ENCODE results near the gene PDGFRA.
A peak's percentile ranks its signal among the peaks of the same experiment; 100 is the strongest.

The PDGFRA gene

DNA sequence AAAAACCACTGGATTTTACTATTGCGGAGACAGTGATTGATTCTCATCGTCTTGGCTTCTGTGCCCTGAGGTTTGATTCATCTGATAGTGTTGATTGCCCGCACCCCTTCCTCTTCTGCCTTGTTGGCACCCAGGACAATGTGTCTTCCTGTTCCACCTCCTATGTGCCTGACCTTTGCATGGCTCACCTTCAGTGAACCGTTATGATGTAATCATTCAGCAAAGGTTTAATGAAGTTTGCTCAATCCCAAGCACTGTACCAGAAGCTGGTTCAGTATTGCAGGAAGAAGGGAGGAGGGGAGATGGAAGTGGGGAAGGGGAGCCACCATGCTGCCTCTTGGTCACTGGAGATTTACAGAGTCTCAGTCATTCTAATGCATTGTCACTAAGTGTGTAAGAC is 36.3 kb downstream of the PDGFRA start:
- no peak for DNase-seq

DNA sequence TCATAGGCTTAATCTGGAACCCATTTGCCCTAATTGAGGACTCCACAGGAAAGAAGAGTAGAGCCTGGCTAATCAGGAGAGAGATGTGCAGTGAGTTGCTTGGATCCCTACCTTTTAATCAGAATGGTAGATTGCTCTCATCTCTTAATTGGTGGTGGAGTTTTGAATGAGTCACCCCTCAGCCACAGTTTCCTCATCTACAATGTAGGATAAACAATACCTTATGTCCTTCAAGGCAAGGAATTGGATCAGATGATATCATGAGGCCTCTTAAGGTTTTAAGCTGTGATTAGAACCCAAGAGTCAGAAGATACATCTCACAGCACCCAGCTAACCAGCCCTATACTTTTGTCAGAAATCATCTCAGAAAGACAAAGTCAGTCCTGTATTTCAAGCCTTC is 39.1 kb downstream of the PDGFRA start:
- no peak for DNase-seq

DNA sequence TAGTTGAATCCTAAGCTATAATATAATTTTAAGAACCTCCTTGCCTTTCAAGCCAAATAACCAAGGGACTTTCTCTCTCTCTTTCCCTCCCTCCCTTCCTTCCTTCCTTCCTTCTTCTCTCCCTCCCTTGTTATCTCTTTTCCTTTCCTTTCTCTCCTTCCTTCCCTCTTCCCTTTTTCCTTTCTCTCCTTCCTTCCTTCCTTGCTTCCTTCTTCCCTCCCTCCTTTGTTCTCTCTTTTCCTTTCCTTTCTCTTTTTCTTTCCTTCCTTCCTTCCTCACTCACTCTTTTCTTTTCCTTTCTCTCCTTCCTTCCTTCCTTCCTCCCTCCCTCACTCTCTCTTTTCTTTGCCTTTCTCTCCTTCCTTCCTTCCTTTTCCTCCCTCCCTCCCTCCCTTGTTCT is 42.4 kb downstream of the PDGFRA start:
- DNase-seq: no peak

DNA sequence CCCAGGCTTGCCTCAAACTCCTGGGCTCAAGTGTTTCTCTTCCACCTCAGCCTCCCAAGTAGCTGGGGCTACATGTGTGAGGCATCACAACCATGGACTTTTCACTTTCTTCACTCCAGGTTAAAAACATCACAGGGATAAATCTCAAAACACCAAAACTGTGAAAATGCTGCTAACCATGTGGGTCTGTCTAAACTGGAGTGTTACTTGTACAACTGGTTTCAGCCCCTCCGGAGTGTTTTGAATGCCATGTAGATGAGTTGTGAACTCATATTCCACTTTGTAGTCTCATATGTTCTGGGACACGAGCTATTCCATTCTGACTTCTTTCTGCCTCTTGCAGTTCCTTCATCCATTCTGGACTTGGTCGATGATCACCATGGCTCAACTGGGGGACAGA is 43.0 kb downstream of the PDGFRA start:
- no peak for DNase-seq

DNA sequence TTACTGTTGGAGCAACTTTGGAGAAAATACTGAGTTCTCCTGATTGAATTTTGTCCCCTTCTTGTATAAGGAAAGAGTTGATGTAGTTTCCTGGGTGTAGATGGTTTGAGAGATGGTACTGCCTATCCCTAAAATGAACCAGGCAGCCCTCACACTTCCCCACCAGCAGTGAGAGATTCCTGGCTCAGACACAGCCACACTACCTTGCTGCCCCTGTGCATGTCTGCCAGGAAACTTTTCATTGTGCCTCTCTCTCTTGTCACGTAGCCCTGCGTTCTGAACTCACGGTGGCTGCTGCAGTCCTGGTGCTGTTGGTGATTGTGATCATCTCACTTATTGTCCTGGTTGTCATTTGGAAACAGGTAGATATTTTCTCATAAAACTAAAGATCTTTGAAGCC is 45.2 kb downstream of the PDGFRA start:
- DNase-seq: no peak

DNA sequence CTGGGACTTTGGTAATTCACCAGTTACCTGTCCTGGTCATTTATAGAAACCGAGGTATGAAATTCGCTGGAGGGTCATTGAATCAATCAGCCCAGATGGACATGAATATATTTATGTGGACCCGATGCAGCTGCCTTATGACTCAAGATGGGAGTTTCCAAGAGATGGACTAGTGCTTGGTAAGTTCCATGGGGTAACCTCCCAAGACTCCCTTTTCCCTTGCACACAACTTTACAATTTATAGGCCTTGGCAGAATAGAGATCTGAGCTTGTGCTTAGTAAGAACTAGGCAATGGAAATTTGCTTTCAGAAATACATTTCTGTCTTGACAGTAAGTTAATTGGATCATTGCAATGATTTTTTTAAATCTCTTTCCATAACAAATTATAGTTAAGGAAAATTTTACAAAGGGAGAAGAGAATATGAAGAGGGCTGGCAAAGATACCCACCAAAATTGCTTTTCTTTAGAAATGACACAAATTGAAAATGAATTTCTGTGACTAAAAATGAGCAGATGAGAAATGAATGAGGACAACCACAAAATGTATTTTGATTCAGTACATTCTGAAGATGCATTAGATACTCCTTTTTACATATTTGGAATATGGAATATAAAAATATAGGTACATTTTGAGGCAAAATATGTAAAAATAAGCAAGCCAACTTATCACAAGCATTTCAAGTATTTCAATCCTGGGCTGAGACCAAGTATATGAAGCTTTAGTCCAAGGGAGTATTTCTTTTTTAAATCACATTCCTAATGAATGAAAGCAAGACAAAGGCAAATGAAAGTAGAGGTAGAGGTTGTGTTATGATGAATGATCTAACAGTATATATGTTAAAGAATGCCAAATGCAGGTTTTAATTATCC is 45.9 kb downstream of the PDGFRA start:
- no peak for DNase-seq

DNA sequence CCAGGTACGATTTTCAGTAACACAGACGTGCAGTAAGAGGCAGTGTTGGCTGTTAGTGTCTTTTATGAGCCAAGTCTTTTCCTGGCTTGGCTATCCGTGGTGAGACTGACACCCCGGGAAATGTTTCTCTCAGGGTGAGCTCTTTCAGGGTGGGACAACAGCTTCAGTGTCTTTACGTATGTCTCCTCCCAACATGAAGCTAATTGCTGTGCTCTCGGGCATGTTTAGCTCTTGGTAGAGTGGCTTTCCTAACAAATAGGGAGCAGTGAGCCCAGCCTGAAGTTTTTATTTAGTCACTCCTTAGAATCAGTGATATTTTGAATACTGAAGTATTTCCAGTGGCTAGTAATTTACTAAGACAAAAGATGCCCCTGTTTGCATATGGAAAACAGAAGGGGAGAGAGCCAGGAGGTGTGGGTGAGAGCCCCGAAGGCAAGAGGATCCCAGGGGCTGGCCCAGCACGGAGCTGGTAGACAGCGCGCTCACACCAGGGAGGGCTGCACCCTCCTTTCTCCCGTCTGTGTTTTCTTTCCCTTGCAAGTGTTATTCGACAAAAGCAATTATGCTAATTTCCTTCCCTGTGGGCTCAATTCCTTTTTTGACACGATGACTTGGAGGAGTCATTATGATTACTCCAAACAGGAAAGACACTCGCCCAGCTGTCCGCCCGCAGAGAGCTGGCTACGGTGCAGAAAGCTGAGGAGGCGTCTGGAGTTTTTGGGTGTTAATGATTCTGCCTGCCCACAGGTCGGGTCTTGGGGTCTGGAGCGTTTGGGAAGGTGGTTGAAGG is 47.7 kb downstream of the PDGFRA start:
- no peak for DNase-seq

DNA sequence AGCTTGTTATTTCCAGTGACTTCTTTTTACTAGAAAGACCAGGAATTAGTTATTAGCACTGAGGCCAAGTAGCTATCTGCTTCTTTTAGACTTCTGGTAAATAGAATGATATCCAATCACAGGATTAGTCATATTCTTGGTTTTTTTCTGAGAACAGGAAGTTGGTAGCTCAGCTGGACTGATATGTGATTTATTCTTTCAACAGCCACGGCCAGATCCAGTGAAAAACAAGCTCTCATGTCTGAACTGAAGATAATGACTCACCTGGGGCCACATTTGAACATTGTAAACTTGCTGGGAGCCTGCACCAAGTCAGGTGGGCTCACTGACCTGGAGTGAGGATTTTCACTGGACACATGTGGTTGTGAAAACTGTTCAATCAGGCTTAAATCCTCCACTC is 48.6 kb downstream of the PDGFRA start:
- no peak for DNase-seq

DNA sequence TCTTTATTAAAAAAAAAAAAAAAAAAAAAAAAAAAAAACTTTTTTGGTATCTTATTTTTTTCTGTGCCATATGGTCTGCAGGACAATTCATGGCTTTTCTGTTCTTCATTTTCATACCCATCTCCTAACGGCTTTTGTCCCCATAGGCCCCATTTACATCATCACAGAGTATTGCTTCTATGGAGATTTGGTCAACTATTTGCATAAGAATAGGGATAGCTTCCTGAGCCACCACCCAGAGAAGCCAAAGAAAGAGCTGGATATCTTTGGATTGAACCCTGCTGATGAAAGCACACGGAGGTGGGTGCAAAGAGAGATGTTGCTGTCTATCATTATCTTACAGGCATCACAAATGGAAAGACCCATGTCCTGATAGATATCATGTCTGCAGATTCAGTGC is 49.1 kb downstream of the PDGFRA start:
- DNase-seq: no peak

DNA sequence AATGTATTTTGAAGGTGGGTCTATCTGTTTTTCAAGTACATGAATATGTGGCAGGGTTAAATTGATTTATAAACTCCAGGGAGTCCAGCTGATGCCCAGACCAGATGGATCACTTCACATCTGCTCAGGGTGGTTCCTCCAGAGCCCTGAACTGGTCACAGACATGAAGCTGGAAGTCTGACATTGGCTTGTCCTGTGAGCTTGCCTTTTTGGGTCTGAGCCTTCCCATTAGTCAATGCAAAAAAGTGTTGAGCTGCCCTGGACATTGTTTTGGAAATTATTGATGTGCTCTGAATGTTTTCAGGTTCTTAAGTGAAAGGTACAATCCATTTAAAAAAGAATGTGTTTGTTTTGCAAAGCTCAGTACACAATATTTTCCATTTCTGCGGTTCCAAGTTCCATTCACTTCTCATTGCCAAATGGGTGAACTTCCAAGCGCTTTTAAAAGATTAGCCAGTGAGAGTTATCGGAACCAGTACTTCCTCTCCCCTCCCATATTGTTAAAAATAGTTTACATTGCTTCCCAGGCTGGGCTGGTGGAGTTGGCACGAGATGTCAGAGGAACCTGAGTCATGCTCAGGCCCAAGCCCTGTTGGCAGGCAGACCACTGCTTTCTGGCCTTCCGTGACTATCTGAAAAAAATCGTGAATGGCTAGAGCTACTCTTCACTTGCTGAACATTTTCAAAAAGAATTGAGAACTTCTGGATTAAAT is 52.1 kb downstream of the PDGFRA start:
- no peak for DNase-seq

DNA sequence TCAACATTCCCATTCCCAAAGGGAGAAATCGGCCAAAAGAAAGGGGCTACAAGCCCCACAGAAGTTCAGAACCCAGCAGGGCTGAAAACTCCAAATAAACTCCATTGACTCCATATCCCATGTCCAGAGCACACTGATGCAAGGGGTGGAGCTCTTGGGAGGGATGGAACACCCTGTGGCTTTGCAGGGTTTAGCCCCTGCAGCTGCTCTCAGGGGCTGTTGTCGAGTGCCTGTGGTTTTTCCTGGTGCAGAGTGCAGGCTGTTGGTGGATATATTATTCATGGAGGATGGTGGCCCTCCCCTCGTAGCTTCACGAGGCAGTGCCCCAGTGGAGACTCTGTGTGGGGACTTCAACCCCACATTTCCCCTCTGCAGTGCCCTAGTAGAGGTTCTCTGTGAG is 53.7 kb downstream of the PDGFRA start:
- DNase-seq: no peak

DNA sequence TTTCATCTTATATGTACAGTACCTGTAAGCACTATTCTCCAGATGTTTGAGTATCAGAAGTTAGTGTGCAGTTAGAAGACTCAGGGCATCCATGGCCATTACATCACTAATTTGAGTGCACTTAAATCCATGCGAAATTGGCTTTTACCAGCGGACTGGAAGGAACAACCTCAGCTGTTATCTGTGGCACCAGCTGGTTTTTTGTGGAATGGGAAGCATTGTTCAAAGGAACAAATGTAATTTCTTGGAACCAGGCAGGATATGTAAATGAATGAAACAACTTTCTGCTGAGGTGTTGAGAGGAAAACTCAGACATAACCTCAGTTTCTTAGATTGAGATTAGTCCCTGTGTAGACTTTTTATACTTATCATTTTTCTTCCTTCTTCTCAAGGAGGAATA is 60.2 kb downstream of the PDGFRA start:
- no peak for DNase-seq

DNA sequence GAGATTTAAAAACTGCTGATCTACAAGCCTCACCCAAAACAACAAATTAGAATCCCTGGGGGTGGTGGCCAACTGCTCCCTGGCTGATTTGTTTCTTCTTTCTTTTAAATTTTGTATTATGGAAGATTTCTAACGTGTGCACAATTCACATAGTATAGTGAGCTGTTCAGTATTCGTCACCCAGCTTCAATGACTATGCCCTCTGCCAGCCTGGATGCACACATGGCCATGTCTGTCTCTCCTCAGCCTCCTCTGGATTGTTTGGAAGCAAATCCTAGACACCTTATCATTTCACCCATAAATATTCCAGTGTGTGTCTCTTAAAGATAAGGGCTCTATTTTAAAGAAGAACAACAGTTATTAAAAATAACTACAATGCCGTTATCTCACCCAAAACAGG is 61.9 kb downstream of the PDGFRA start:
- no peak for DNase-seq

DNA sequence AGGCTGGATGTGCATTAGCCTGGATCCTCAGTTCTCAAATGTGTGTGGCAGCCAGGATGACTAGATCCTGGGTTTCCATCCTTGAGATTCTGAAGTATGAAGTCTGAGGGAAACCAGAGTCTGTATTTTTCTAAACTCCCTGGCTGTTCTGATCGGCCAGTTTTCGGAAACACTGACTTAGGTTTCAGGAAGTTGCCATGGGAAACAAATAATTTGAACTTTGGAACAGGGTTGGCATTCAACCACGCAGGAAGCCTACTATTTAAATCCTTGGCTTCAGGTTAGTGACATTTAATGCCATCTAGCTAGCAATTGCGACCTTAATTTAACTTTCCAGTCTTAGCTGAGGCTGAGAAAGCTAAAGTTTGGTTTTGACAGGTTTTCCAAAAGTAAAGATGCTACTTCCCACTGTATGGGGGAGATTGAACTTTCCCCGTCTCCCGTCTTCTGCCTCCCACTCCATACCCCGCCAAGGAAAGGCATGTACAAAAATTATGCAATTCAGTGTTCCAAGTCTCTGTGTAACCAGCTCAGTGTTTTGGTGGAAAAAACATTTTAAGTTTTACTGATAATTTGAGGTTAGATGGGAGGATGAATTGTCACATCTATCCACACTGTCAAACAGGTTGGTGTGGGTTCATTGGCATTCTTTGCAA is 67.6 kb downstream of the PDGFRA start:
- DNase-seq: no peak

DNA sequence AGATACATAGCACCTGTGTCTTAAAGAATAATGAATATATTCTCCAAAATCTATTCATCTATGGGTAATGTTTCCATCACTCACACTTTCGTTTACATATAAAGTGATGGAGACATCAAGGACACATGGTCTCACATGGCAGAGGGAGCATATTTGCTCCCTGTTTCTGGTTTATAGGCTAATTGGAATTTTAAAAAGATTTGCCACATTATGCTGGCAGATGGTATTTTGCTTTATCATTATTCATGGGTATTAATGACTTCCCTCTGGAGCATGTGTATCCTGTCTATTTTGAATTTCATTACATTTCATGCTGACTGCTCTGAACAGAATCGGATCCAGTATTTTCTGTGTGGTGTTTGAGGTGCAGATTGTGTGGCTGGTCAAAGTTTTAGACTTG is 79.0 kb downstream of the PDGFRA start:
- no peak for DNase-seq

DNA sequence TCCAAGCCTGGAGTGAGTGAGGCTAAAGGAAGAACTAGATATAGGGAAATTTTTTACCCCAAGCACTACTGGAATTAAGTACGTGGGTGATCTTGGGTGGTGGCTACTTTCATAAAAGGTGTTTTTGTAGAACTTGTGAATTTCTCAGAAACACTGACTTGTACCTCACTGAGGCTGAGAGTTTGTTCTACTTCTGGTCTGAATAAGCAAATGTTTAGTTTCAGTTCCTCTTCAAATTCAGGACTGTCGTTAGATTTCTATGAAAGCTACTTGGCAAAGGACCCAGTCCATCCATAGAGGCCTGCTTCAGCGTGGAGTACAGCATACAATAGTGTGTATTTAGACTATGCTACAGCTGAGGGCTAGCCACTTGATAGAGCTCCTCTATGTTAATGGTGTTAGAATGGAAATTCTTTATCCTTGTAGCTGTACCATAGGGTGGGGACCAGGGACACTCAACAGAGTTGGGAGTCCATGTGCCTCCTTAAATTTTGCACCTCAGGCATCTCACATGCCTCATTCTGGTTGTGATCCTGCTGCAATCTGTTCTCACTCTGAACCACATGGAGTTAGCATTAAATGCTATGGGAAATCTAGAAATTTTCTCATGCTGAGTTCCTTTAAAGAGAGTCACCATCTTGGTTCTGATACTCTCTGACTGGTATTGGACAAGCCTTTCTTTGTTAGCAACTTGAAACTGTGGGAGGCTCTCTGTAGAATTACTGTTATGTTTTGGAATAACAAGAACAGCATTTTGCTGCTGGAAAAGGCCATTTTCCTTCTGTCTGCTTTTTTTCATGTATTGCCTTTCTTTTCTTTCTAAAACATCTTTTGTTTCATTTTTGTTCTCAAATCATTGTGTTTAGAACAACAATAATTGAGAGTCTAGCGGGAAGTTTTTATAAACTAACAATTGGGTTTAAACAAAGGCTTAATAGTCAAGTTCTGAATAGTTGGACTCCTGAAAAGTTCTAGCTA is 86.8 kb downstream of the PDGFRA start:
- DNase-seq: no peak

DNA sequence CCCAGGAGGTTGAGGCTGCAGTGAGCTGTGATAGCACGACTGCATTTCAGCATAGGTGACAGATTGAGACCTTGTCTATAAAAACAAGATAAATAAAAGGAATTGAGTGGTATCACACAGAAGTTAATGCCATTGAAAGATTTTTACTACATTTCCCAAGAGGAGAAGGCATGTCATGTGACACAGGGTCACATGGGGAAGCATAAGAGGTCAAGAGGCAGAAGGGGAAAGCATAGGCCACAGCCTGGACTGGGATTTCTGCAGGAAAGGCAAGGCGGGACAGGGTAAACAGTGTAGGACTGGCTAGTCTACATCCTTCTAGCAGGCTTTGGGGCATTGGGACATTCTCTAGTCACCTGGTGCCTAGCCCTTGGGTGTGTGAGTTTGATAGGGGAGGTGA is 88.6 kb downstream of the PDGFRA start:
- DNase-seq: no peak

DNA sequence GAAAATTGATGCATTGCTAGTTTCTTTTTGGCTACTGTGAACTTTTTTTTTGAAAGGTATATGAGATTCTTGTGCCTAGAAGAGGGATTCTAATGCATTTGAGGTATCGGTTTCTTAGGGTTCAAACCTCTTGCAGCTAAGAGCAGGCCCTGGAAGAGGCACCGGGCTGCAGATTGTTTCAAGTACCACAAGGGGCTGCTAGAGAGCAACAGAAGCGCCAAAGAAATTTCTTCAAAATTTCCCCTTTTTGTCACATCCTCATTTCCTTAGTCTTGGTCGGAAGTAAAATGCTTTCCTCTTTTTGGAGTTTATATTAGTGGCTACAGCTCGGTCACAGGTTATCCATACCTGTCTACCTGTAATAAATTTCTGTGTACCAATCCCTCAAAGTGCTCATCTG is 89.8 kb downstream of the PDGFRA start:
- DNase-seq: no peak

DNA sequence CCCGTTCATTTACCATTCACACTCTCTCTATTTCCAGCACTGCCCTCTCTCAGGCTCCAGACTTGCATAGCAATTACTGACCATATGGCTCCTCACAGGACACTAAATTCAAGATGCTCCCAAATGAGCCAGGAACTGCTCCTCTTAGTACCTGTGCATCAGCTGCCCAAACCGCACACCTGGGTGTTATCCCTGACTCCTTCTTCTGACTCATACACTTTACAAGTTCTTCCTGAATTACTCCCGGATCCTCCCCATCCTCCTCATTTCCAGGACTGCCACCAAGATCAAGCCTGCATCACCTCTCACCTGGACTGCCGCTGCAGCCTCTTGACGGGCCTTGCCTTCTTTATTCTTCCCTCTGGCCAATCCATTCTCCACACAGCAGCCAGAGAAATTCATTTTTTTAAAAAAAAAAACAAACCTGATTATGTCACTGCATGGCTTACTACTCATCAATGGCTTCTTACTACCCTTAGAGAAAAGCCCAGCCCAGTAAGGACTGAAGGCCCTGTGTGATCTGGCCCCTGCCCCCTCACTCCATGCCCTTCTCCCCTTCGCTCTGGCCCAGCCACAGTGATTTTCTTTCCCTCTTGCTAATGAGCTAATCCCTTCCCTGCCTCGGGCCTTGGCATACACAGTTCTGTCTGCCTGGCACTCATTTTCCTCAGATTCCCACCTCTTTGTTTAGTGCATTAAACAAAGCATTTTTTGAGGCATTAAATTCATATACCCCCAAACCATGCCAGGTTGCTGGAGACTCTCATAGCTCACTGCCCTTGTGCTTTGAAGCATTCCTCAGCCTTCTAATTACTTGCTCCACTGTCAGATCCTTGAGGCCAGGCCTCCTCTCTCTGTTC is 92.0 kb downstream of the PDGFRA start:
- DNase-seq: no peak

DNA sequence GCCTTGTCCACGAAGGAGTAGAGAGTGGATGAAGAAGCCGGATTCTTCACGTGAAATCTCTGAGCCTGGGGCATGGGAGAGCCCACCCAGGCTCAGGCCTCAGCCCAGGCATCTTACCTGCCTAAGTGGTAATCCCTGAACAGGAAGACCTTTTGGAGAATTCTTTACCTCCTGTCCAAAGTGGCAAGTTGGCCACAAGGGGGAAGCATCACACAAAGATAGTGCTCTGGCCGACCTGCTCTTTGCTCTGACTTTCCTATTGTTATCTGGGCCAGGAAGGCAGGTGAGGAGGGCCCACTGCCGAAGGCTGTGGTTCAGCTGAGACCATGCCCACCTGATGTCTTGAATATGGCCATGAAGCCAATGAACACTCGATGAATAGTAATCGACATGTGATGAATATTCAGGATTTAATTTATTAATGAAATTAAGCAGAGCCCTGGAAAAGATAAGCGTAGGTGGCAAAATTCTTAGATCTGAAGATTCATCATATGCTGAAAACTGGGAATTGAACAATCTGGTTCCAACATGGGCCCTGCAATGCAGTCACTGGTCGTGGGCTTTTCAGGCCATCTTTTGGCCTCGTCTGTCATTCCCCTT is 93.8 kb downstream of the PDGFRA start:
- peak; percentile 69 for DNase-seq

DNA sequence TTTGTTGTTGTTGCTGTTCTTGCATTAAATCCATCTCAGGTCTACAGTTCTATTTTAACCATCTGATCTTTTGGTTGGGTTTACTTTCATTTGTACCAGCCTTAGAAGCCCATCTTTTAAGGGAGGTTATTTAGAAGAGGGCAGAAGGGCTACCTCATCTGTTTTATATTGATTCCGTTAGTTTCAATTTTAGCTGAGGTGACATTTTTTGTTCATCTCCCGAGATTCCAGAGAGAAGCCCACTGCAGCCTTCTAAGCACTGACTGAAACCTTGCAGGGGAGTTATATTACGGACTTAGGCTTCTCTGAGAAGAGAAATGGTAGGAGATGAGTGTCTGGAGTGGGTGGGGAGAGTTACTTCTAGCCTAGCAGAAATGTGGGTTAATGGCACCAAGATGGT is 101.8 kb downstream of the PDGFRA start:
- DNase-seq: no peak
